ENCODE data around the gene PRKAR2B.

DNA sequence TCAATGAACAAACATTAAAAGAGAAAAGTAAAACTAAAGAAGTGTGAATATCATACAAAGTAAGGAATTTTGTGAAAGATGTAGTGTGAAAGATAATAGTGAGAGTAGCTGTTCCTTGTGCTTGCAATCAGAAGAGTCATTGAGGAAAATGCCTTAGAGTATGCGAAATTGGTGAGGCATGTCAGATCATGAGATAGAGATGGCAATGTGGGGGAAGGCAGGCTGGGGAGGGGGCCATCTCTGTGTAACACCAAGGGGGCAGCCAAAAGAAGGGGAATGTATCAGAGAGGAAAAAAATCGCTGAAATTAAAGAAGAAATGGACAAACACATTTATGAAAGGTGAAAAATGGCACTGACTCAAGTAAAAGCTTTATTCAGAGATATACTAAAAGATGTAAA lies 19.6 kb upstream of the PRKAR2B start:
- TF ChIP-seq POLR2AphosphoS5 (IDR thresholded peaks at IDR 0.05; ENCODE audit: low read depth, low read length) (no peak), TAF1 (IDR thresholded peaks at IDR 0.05; ENCODE audit: low read depth, low read length) (no peak)

All from GM12891 (cell line).